Liver (tissue), 3 donors: ENCODE measurements around the gene ACCSL.
A peak's percentile ranks its signal among the peaks of the same experiment; 100 is the strongest.

Source experiments
- EGR1 ChIP-seq, 2 donors: IDR thresholded peaks; 2 replicates each; pipeline ENCODE4 v1.6.1; 2016 to 2018; ENCODE audit warnings: antibody characterized with exemption in 2 of 2, low read depth in 2 of 2
- FOXA1 ChIP-seq: IDR thresholded peaks from 2 replicates; pipeline ENCODE4 v1.6.1; 2016; ENCODE audit warnings: antibody characterized with exemption
- FOXA2 ChIP-seq: IDR thresholded peaks from 2 replicates; pipeline ENCODE4 v1.6.1; 2016; ENCODE audit warnings: antibody characterized with exemption
- RAD21 ChIP-seq, 2 donors: IDR thresholded peaks; 2 replicates each; pipeline ENCODE4 v1.6.1; 2016; ENCODE audit warnings: antibody characterized with exemption in 2 of 2, mild to moderate bottlenecking in 2 of 2
- RXRA ChIP-seq, 2 donors: IDR thresholded peaks; 2 replicates each; pipeline ENCODE4 v1.6.1; 2017 to 2018; ENCODE audit warnings: antibody characterized with exemption in 2 of 2, mild to moderate bottlenecking in 1 of 2
- TAF1 ChIP-seq: conservative IDR thresholded peaks from 2 replicates; pipeline ENCODE4 v1.6.1; 2016; ENCODE audit warnings: antibody characterized with exemption, mild to moderate bottlenecking
- YY1 ChIP-seq: IDR thresholded peaks from 2 replicates; pipeline ENCODE4 v1.6.1; 2016; ENCODE audit warnings: antibody characterized with exemption, mild to moderate bottlenecking
- TF ChIP-seq, protein P1 (sequence below): fragments of 150-350 bp; IDR thresholded peaks from 2 replicates; pipeline ENCODE4 v1.5.1; 2017; ENCODE audit warnings: improper control_type of control experiment, low read depth, low read length; ENCODE audit not compliant: missing input control
- TF ChIP-seq, protein P2 (sequence below): IDR thresholded peaks from 2 replicates; pipeline ENCODE4 v1.6.1; 2016; ENCODE audit warnings: antibody characterized with exemption
- TF ChIP-seq, protein P3 (sequence below): IDR thresholded peaks from 2 replicates; pipeline ENCODE4 v1.6.1; 2016; ENCODE audit warnings: antibody characterized with exemption, mild to moderate bottlenecking
- donor health status: healthy.
- donor health status: healthy.

DNA sequence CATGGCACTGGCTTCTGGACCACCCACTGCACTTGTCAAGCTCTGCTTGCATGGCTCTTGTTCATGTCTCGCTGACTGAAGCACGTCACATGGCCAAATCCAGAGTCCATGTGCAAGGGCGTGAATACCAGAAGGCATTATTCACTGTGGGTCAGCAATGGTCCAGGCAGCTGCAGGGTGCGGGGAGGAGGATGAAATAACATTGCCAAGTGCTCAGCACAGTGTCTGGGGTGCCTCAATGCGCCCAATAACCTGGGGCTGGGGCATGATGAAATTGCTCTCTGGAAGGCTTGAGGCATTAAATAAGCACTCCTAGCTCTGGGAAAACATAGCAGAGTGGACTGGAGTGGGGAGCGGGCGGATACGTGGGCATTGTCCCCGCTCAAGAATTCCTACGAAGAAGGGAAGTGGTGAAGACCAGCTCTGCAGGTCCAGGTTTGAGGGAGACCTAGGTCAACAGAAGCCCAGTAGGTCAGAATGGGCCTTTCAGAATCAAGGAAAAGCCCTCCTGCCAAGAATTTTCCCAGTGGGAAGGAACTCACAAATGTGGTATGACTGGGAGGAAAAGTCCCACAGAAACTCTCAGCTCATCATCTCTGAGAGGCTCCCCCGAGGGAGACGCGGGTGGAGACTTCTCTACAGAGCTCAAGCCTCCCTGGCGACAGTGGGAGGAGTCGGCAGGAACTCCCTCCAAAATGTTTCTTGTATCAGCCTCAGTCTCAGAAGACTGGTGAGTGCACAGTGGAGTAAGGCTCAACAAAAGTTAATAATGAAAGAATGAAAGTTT is 15.3 kb upstream of the ACCSL start:
- TF ChIP-seq, protein P1, sequence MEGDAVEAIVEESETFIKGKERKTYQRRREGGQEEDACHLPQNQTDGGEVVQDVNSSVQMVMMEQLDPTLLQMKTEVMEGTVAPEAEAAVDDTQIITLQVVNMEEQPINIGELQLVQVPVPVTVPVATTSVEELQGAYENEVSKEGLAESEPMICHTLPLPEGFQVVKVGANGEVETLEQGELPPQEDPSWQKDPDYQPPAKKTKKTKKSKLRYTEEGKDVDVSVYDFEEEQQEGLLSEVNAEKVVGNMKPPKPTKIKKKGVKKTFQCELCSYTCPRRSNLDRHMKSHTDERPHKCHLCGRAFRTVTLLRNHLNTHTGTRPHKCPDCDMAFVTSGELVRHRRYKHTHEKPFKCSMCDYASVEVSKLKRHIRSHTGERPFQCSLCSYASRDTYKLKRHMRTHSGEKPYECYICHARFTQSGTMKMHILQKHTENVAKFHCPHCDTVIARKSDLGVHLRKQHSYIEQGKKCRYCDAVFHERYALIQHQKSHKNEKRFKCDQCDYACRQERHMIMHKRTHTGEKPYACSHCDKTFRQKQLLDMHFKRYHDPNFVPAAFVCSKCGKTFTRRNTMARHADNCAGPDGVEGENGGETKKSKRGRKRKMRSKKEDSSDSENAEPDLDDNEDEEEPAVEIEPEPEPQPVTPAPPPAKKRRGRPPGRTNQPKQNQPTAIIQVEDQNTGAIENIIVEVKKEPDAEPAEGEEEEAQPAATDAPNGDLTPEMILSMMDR, result no peak
- no peak for TF ChIP-seq RAD21 (IDR thresholded peaks at IDR 0.05)
- TF ChIP-seq, protein P2, sequence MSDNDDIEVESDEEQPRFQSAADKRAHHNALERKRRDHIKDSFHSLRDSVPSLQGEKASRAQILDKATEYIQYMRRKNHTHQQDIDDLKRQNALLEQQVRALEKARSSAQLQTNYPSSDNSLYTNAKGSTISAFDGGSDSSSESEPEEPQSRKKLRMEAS, result no peak
- no peak for TF ChIP-seq FOXA1
- no peak for TF ChIP-seq TAF1
- TF ChIP-seq EGR1 (IDR thresholded peaks at IDR 0.05; ENCODE audit: low read depth in 2 of 2), result no peak
- no peak for TF ChIP-seq RXRA (IDR thresholded peaks at IDR 0.05)
- no peak for TF ChIP-seq YY1
- TF ChIP-seq FOXA2, result no peak
- TF ChIP-seq, protein P3, sequence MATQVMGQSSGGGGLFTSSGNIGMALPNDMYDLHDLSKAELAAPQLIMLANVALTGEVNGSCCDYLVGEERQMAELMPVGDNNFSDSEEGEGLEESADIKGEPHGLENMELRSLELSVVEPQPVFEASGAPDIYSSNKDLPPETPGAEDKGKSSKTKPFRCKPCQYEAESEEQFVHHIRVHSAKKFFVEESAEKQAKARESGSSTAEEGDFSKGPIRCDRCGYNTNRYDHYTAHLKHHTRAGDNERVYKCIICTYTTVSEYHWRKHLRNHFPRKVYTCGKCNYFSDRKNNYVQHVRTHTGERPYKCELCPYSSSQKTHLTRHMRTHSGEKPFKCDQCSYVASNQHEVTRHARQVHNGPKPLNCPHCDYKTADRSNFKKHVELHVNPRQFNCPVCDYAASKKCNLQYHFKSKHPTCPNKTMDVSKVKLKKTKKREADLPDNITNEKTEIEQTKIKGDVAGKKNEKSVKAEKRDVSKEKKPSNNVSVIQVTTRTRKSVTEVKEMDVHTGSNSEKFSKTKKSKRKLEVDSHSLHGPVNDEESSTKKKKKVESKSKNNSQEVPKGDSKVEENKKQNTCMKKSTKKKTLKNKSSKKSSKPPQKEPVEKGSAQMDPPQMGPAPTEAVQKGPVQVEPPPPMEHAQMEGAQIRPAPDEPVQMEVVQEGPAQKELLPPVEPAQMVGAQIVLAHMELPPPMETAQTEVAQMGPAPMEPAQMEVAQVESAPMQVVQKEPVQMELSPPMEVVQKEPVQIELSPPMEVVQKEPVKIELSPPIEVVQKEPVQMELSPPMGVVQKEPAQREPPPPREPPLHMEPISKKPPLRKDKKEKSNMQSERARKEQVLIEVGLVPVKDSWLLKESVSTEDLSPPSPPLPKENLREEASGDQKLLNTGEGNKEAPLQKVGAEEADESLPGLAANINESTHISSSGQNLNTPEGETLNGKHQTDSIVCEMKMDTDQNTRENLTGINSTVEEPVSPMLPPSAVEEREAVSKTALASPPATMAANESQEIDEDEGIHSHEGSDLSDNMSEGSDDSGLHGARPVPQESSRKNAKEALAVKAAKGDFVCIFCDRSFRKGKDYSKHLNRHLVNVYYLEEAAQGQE, result peak; percentile 17
